GM12878 (cell line): ENCODE data around the gene PIK3R5.

Experiments used
- CHD4 ChIP-seq: fragments of 200-600 bp; sonication (generic); IDR thresholded peaks from 2 replicates; pipeline ENCODE4 v1.6.1; 2016; ENCODE audit warnings: mild to moderate bottlenecking
- EGR1 ChIP-seq, 2 experiments: IDR thresholded peaks; 1 replicate in 1 of 2; 2 replicates in 1 of 2; pipeline ENCODE4 v1.6.1; 2011 to 2012; ENCODE audit warnings: low read depth in 2 of 2, low read length in 2 of 2, borderline replicate concordance in 1 of 2, mild to moderate bottlenecking in 1 of 2, moderate library complexity in 1 of 2
- FOXK2 ChIP-seq: fragments of 450-650 bp; IDR thresholded peaks from 2 replicates; pipeline ENCODE4 v1.6.1; 2017; ENCODE audit warnings: mild to moderate bottlenecking, moderate library complexity
- POLR2A ChIP-seq: IDR thresholded peaks from 2 replicates; pipeline ENCODE4 v1.6.1; 2011; ENCODE audit warnings: low read depth, mild to moderate bottlenecking, low read length
- POLR2AphosphoS5 ChIP-seq: IDR thresholded peaks from 2 replicates; pipeline ENCODE4 v1.6.1; 2011; ENCODE audit warnings: mild to moderate bottlenecking, low read length, inconsistent platforms
- RAD21 ChIP-seq: IDR thresholded peaks from 2 replicates; pipeline ENCODE4 v1.6.1; 2011; ENCODE audit warnings: mild to moderate bottlenecking, low read depth, low read length, moderate library complexity; ENCODE audit not compliant: insufficient read depth
- ZNF274 ChIP-seq: IDR thresholded peaks from one replicate; pipeline ENCODE4 v1.8.0; 2011; ENCODE audit not compliant: insufficient read length, insufficient read depth
- ZZZ3 ChIP-seq: IDR thresholded peaks from 2 replicates; pipeline ENCODE4 v1.6.1; 2011; ENCODE audit warnings: low read depth; ENCODE audit not compliant: control insufficient read depth, insufficient read length
- TF ChIP-seq, protein P1 (sequence below): IDR thresholded peaks from 2 replicates; pipeline ENCODE4 v1.6.1; 2012; ENCODE audit warnings: mild to moderate bottlenecking, low read depth, low read length
- TF ChIP-seq, protein P2 (sequence below), 3 experiments: IDR thresholded peaks in 2 of 3; conservative IDR thresholded peaks in 1 of 3; 2 replicates each; pipeline ENCODE4 v1.5.1; 2011; ENCODE audit warnings: low read depth in 3 of 3, low read length in 3 of 3, mild to moderate bottlenecking in 3 of 3, control low read depth in 2 of 3, moderate library complexity in 2 of 3, inconsistent platforms in 1 of 3, mixed read lengths in 1 of 3; ENCODE audit not compliant: control insufficient read depth in 2 of 3, insufficient read depth in 1 of 3; ENCODE audit errors: extremely low read depth in 1 of 3

DNA sequence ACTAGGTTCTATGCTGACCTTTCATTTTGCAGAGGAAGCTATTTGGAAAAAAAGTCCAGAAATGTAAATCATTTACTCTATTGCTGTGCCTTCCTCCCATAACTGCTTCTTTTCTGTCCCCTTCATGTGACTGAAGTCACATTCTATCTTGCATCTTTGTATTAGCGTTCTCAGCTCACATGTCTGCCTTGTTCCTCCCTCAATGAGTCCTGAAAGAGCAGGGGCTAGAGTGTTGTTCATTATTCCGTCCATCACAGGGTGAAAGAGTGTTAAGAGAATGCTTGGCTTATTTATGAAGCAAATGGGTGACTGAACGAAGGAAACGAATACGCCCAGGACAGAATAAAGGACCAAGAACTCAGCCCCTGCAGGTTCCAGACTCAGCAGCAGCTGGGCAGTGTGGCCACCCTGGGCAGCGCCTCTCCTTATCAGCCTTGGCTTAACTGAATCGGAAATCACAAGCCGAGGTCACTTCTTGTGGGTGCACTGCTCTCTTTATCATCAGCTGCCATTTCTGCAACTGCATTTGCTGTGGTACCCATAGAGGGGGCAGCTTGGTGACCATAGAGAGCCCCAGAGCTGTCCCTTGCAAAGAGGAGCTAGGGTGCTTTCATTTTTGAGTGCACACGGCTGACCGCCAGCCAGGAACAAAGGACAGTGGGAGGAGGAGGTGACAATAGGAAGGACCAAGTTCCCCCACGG lies 96.2 kb downstream of the PIK3R5 start:
- TF ChIP-seq EGR1 (IDR thresholded peaks at IDR 0.05; ENCODE audit: borderline replicate concordance in 1 of 2, low read depth in 2 of 2, low read length in 2 of 2): no peak
- TF ChIP-seq, protein P1, sequence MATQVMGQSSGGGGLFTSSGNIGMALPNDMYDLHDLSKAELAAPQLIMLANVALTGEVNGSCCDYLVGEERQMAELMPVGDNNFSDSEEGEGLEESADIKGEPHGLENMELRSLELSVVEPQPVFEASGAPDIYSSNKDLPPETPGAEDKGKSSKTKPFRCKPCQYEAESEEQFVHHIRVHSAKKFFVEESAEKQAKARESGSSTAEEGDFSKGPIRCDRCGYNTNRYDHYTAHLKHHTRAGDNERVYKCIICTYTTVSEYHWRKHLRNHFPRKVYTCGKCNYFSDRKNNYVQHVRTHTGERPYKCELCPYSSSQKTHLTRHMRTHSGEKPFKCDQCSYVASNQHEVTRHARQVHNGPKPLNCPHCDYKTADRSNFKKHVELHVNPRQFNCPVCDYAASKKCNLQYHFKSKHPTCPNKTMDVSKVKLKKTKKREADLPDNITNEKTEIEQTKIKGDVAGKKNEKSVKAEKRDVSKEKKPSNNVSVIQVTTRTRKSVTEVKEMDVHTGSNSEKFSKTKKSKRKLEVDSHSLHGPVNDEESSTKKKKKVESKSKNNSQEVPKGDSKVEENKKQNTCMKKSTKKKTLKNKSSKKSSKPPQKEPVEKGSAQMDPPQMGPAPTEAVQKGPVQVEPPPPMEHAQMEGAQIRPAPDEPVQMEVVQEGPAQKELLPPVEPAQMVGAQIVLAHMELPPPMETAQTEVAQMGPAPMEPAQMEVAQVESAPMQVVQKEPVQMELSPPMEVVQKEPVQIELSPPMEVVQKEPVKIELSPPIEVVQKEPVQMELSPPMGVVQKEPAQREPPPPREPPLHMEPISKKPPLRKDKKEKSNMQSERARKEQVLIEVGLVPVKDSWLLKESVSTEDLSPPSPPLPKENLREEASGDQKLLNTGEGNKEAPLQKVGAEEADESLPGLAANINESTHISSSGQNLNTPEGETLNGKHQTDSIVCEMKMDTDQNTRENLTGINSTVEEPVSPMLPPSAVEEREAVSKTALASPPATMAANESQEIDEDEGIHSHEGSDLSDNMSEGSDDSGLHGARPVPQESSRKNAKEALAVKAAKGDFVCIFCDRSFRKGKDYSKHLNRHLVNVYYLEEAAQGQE: no peak
- TF ChIP-seq RAD21: no peak
- no peak for TF ChIP-seq POLR2A
- no peak for TF ChIP-seq POLR2AphosphoS5
- no peak for TF ChIP-seq FOXK2
- TF ChIP-seq ZNF274: no peak
- no peak for TF ChIP-seq ZZZ3
- TF ChIP-seq, protein P2, sequence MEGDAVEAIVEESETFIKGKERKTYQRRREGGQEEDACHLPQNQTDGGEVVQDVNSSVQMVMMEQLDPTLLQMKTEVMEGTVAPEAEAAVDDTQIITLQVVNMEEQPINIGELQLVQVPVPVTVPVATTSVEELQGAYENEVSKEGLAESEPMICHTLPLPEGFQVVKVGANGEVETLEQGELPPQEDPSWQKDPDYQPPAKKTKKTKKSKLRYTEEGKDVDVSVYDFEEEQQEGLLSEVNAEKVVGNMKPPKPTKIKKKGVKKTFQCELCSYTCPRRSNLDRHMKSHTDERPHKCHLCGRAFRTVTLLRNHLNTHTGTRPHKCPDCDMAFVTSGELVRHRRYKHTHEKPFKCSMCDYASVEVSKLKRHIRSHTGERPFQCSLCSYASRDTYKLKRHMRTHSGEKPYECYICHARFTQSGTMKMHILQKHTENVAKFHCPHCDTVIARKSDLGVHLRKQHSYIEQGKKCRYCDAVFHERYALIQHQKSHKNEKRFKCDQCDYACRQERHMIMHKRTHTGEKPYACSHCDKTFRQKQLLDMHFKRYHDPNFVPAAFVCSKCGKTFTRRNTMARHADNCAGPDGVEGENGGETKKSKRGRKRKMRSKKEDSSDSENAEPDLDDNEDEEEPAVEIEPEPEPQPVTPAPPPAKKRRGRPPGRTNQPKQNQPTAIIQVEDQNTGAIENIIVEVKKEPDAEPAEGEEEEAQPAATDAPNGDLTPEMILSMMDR (IDR thresholded peaks at IDR 0.05 in 2 of 3, conservative IDR thresholded peaks at IDR 0.05 in 1 of 3; ENCODE audit: control insufficient read depth in 2 of 3, extremely low read depth in 1 of 3, insufficient read depth in 1 of 3, low read depth in 3 of 3, low read length in 3 of 3): no peak
- TF ChIP-seq CHD4: no peak
